ENCODE data around the gene GRAMD1B. TPM values are rescaled to one million over a fixed set of nuclear protein-coding genes. Genes with fewer than 3 reads are reported as not detected.

Gene GRAMD1B
- total RNA-seq, 3 donors from 2014 or later, result 2.0 to 10.2 (median 8.2) TPM

DNA sequence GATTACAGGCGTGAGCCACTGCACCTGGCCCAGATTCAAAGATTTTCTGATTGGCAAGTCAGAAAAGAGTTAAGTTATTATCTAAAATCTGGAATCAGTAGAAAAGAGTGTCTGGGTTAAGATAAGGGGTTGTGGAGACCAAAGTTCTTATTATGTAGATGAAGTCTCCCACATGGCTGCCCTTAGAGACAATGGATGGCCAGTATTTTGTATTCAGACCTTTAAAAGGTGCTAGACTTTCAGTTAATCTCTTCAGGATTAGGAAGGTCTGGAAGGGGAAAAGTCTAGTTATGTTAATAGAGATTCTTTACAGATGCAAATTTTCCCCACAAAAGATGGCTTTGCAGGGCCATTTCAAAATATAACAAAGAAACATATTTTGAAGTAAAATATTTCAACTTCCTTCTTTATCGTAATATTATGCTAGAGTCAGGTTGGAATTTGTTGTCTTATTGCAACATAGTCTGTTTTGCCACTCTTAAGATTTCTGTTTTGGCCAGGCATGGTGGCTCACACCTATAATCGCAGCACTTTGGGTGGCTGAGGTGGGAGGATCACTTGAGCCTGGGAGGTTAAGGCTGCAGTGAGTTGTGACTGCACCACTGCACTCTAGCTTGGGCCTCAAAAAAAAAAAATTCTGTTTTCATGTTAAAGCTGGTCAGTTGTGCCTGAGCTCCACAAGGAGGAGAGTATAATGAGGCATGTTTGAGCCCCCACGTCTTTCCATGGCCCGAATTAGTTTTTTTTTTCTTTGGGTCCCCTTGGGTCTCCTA is 14.0 kb downstream of the GRAMD1B start:
- TF ChIP-seq, protein P1, sequence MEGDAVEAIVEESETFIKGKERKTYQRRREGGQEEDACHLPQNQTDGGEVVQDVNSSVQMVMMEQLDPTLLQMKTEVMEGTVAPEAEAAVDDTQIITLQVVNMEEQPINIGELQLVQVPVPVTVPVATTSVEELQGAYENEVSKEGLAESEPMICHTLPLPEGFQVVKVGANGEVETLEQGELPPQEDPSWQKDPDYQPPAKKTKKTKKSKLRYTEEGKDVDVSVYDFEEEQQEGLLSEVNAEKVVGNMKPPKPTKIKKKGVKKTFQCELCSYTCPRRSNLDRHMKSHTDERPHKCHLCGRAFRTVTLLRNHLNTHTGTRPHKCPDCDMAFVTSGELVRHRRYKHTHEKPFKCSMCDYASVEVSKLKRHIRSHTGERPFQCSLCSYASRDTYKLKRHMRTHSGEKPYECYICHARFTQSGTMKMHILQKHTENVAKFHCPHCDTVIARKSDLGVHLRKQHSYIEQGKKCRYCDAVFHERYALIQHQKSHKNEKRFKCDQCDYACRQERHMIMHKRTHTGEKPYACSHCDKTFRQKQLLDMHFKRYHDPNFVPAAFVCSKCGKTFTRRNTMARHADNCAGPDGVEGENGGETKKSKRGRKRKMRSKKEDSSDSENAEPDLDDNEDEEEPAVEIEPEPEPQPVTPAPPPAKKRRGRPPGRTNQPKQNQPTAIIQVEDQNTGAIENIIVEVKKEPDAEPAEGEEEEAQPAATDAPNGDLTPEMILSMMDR (IDR thresholded peaks at IDR 0.05), result no peak
- TF ChIP-seq POLR2AphosphoS5 (IDR thresholded peaks at IDR 0.05) (no peak), POLR2A (IDR thresholded peaks at IDR 0.05) (no peak)
- no peaks in the 10 kb centered on the region for H3K9me3 ChIP-seq
- no peak overlapping the region for H3K27ac ChIP-seq
- H3K36me3 ChIP-seq, result no peaks in the 10 kb centered on the region
- no peak overlapping the region for H3K4me3 ChIP-seq
- DNase-seq (ENCODE audit: low spot score in 2 of 2), result no peak
- H3K4me1 ChIP-seq, result no peaks in the 10 kb centered on the region
- intact Hi-C loops (cut with DNase I; ENCODE audit: low total_unique reads), result no loop called here
- no peaks in the 10 kb centered on the region for H3K27me3 ChIP-seq

DNA sequence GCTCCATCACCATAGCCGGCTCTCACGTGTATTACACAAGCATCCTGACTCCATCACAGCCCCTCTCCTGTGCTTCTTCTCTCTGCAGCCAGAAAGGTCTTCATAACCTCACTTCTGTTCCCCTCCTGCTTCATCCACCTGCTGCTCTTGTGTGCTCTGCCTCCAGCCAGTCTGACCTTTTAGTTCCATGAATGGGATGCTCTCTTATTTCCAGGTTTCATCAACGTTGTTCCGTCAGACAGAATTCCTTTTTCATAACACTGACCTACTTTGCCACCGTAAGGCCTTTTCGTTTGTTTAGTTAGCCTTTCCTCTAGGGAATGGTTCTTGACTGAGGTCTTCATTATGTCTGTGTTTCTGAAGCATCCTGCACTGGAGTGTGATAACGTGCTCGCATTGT is 18.8 kb downstream of the GRAMD1B start:
- TF ChIP-seq, protein P1 (IDR thresholded peaks at IDR 0.05), result no peak
- TF ChIP-seq POLR2AphosphoS5 (IDR thresholded peaks at IDR 0.05) (no peak), POLR2A (IDR thresholded peaks at IDR 0.05) (no peak)

DNA sequence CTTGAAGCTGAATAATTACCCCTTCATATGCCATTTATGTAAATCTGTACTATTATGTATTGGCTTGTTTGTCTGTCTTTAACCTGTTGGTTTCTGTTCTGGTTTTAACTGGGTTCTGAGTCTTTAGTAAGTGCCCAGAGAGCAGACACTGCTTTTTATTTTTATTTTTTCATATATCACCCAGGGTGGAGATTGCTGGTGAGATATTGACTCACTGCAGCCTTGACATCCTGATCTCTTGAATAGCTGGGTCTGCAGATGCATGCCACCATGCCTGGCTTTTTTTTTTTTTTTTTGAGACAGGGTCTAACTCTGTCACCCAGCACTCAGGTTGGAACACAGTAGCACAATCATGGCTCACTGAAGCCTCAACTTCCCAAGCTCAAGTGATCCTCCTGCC is 19.4 kb downstream of the GRAMD1B start:
- Histone ChIP-seq H3K36me3 (no peaks in the 10 kb centered on the region), H3K27me3 (no peaks in the 10 kb centered on the region), H3K4me1 (no peaks in the 10 kb centered on the region), H3K4me3 (no peak overlapping the region), H3K9me3 (no peaks in the 10 kb centered on the region), H3K27ac (no peak overlapping the region)
- intact Hi-C loops (cut with DNase I; ENCODE audit: low total_unique reads), result no loop called here
- no peak for DNase-seq (ENCODE audit: low spot score in 2 of 2)
- TF ChIP-seq, protein P1 (IDR thresholded peaks at IDR 0.05), result no peak
- TF ChIP-seq POLR2AphosphoS5 (IDR thresholded peaks at IDR 0.05), result no peak
- TF ChIP-seq POLR2A (IDR thresholded peaks at IDR 0.05), result no peak

More for the DNA sequence above, 18.8 kb downstream of the GRAMD1B start:
- Histone ChIP-seq H3K36me3 (no peaks in the 10 kb centered on the region), H3K9me3 (no peaks in the 10 kb centered on the region), H3K4me1 (no peaks in the 10 kb centered on the region), H3K27ac (no peak overlapping the region), H3K27me3 (no peaks in the 10 kb centered on the region), H3K4me3 (no peak overlapping the region)
- DNase-seq (ENCODE audit: low spot score in 2 of 2), result no peak
- intact Hi-C loops (cut with DNase I; ENCODE audit: low total_unique reads), result no loop called here

DNA sequence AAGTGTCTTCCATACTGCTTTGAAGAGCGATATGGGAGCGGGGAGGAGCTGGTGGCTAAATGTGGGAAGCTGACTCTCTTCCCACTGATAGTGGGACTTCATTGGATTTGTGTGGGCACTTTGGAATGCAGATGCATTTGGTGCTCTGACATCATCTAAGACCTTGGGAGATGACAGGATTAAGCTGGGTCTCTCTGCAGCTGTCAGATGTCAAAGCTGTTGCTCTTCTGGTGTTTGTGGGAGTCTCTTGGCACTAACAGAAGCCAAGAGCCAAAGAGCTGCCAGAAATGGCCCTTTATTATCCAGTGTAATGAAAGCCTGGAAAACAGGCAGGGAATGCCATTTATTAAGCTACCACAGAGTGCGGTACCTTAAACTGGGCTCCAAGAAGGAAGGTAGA is 20.6 kb downstream of the GRAMD1B start:
- Histone ChIP-seq H3K9me3 (no peaks in the 10 kb centered on the region), H3K4me3 (no peak overlapping the region), H3K4me1 (no peaks in the 10 kb centered on the region), H3K27me3 (no peaks in the 10 kb centered on the region), H3K36me3 (no peaks in the 10 kb centered on the region), H3K27ac (no peak overlapping the region)
- TF ChIP-seq, protein P1 (IDR thresholded peaks at IDR 0.05), result no peak
- no peak for TF ChIP-seq POLR2AphosphoS5 (IDR thresholded peaks at IDR 0.05)
- TF ChIP-seq POLR2A (IDR thresholded peaks at IDR 0.05), result no peak
- DNase-seq (ENCODE audit: low spot score in 2 of 2), result no peak
- intact Hi-C loops (cut with DNase I; ENCODE audit: low total_unique reads), result no loop called here

DNA sequence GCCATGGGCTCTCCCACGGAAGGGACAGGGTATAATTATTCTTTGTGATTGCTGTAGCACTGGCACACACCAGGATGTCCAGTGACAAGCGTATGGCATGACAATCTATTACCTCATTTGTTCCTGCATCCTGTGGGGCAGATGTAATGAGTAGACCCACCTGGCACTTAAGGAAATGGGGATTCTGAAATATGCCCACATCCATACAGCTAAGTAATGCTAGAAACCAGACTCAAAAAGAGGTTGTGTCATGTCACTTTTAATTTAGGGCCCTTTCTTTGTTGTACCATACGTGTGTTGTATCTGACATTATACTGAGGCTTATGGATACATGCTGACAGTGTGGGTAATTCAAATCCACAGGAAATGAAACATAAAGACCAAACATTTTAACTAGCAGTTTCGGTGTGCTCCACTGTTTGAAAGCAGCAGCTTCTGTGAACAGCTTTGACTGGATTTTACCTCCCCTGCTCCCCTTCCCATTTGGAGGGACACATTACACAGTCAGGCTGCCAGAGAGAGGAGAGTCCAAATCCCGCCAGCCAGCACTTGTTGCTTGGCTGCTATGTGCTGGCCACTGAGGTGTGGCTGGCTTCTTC is 21.2 kb downstream of the GRAMD1B start:
- Histone ChIP-seq H3K4me3 (no peak overlapping the region), H3K4me1 (no peaks in the 10 kb centered on the region), H3K9me3 (no peaks in the 10 kb centered on the region), H3K27me3 (no peaks in the 10 kb centered on the region), H3K36me3 (no peaks in the 10 kb centered on the region), H3K27ac (no peak overlapping the region)
- DNase-seq (ENCODE audit: low spot score in 2 of 2), result no peak
- TF ChIP-seq POLR2A (IDR thresholded peaks at IDR 0.05) (no peak), POLR2AphosphoS5 (IDR thresholded peaks at IDR 0.05) (no peak)
- intact Hi-C loops (cut with DNase I; ENCODE audit: low total_unique reads), result no loop called here

Data from breast epithelium (tissue), 4 donors.